ENCODE results near the gene AMOTL2. TPM values are rescaled to one million over a fixed set of nuclear protein-coding genes. Genes with fewer than 3 reads are reported as not detected.
A peak's percentile ranks its signal among the peaks of the same experiment; 100 is the strongest.

Gene AMOTL2
- total RNA-seq, 3 donors from 2014 or later: 78.3 to 281 (median 83.2) TPM

DNA sequence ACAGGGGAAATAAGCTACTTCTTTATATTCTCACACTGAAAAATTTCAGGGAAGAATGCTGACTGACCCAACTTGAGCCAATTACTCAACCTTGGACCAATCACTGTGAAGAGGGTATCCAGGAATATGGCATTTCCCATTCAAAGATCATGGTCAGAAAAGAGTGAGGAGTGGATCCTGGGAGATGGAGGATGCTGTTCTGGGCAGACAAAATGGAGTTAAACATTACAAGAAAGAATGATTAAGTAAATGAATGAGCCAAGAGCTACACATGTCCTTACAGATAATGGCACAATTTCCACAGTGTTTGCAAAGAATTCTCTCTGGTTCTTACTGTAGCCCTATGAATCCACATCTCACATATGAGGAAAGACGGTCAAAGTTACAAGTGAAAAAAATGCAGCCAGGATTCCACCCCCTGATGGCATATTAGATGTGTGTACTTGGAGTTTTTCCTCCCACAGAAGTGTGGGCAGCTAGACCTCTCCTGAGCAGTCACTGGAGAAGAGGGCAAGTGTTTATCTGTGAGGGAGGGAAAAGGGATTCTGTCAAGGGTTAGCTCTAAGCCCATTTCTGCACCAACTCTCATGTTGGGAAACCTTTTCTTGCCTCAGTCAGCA lies 33.8 kb downstream of the AMOTL2 start:
- H3K36me3 ChIP-seq: no peaks in the 10 kb centered on the region
- no peaks in the 10 kb centered on the region for H3K9me3 ChIP-seq
- H3K4me3 ChIP-seq: no peak overlapping the region
- no peaks in the 10 kb centered on the region for H3K27me3 ChIP-seq
- TF ChIP-seq, protein P1, sequence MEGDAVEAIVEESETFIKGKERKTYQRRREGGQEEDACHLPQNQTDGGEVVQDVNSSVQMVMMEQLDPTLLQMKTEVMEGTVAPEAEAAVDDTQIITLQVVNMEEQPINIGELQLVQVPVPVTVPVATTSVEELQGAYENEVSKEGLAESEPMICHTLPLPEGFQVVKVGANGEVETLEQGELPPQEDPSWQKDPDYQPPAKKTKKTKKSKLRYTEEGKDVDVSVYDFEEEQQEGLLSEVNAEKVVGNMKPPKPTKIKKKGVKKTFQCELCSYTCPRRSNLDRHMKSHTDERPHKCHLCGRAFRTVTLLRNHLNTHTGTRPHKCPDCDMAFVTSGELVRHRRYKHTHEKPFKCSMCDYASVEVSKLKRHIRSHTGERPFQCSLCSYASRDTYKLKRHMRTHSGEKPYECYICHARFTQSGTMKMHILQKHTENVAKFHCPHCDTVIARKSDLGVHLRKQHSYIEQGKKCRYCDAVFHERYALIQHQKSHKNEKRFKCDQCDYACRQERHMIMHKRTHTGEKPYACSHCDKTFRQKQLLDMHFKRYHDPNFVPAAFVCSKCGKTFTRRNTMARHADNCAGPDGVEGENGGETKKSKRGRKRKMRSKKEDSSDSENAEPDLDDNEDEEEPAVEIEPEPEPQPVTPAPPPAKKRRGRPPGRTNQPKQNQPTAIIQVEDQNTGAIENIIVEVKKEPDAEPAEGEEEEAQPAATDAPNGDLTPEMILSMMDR (IDR thresholded peaks at IDR 0.05): no peak
- TF ChIP-seq POLR2AphosphoS5 (IDR thresholded peaks at IDR 0.05): no peak
- no peak for TF ChIP-seq POLR2A (IDR thresholded peaks at IDR 0.05)
- no peak for DNase-seq (ENCODE audit: low spot score in 2 of 2)
- no peaks in the 10 kb centered on the region for H3K4me1 ChIP-seq
- intact Hi-C loops (cut with DNase I; ENCODE audit: low total_unique reads): no loop called here
- H3K27ac ChIP-seq: peak overlapping the region in 1 of 2 donors; percentile 21

DNA sequence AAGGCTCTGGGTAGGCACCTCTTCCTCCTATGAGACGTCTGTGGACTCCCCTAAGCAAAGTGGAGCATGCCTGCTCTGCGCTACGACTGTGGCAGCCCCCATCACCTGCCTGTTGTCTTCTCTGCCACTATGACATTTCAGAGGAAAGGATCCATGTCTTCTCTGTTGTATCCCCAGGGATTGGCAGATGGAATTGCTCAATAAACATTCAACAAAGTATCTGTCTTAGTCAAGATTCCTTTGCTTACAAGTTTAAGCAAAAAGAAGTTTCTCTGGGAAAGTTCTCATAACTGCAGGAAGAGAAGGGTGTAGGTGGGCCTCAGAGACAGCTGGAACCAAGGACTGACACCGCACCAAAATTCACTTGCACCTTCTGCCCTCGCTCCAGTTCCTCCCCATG lies 34.3 kb downstream of the AMOTL2 start:
- intact Hi-C loops (cut with DNase I; ENCODE audit: low total_unique reads): no loop called here
- H3K27ac ChIP-seq: no peak overlapping the region
- DNase-seq (ENCODE audit: low spot score in 2 of 2): no peak
- no peaks in the 10 kb centered on the region for H3K36me3 ChIP-seq
- no peaks in the 10 kb centered on the region for H3K27me3 ChIP-seq
- TF ChIP-seq, protein P1 (IDR thresholded peaks at IDR 0.05): no peak
- no peak for TF ChIP-seq POLR2A (IDR thresholded peaks at IDR 0.05)
- TF ChIP-seq POLR2AphosphoS5 (IDR thresholded peaks at IDR 0.05): no peak
- no peaks in the 10 kb centered on the region for H3K9me3 ChIP-seq
- peaks cover 0 to 5% of the 10 kb centered on the region in 2 donors for H3K4me1 ChIP-seq
- no peak overlapping the region for H3K4me3 ChIP-seq

DNA sequence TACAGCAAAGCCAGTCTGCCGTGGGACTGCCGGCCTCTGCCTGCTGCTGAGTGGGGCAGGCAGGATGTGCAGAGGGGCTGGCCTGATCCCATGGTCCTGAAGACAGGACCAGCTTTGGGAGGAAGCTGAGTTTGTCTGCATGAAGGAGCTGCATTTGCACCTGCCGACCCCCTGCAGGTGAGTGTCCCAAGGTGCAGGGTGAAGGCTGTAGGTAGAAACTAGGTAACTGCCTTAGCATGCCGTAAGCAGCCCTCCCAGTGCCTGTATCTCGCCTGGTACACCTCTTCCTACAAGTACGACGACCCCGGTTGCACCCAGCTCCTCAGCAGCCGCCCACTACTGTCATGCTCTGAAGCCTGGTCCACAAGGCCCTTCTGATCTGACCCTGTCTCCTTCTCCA lies 34.9 kb downstream of the AMOTL2 start:
- peak in 1 of 2 donors; percentile 30 for DNase-seq (ENCODE audit: low spot score in 2 of 2)
- TF ChIP-seq POLR2A (IDR thresholded peaks at IDR 0.05): no peak
- no peaks in the 10 kb centered on the region for H3K9me3 ChIP-seq
- intact Hi-C loops (cut with DNase I; ENCODE audit: low total_unique reads): no loop called here
- H3K4me3 ChIP-seq: no peak overlapping the region
- no peaks in the 10 kb centered on the region for H3K36me3 ChIP-seq
- peaks cover 0 to 10% of the 10 kb centered on the region in 2 donors for H3K4me1 ChIP-seq
- H3K27ac ChIP-seq: no peak overlapping the region
- no peaks in the 10 kb centered on the region for H3K27me3 ChIP-seq

DNA sequence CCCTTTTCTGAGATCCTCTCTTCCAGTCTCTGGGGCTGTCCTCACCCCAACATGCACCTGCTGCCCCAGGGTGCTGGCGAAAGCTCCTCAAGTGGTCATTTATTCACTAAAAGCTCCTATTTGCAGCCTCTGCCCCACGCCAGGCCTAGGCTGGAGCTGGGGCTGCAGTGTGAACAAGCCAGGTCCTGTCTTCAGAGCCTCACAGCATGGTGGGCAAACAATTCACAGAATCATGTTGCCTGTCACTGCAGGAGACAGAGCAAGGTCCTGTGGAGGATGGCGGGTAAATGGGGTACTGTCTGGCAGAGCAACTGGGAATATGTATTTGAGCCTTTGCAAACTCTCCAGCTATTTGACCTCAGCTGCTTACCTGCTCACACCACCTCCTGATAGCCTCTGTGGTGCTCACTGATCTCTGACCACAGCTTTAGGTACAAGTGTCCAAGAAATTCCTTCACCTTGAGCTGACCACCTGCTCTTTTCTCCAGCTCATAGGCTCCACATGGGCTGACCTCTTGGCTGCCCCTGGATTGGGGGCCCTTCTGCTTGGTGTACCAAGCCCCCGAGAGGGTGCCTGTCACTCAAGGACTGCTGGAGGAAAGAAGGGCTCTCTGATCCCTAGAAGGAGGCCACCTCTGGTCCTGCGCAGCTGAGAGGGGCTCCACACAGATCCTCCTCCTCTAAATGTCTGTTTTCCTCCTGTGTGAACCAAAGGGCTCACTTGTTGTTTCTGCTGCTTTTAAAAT lies 35.6 kb downstream of the AMOTL2 start:
- peak in 1 of 2 donors; percentile 2 for DNase-seq (ENCODE audit: low spot score in 2 of 2)
- Histone ChIP-seq H3K27me3 (no peaks in the 10 kb centered on the region), H3K4me3 (no peak overlapping the region), H3K9me3 (no peaks in the 10 kb centered on the region), H3K4me1 (peaks cover 0 to 16% of the 10 kb centered on the region in 2 donors), H3K36me3 (no peaks in the 10 kb centered on the region), H3K27ac (no peak overlapping the region)
- TF ChIP-seq POLR2AphosphoS5 (IDR thresholded peaks at IDR 0.05): no peak
- TF ChIP-seq POLR2A (IDR thresholded peaks at IDR 0.05): no peak
- TF ChIP-seq, protein P1 (IDR thresholded peaks at IDR 0.05): no peak
- intact Hi-C loops (cut with DNase I; ENCODE audit: low total_unique reads): no loop called here

DNA sequence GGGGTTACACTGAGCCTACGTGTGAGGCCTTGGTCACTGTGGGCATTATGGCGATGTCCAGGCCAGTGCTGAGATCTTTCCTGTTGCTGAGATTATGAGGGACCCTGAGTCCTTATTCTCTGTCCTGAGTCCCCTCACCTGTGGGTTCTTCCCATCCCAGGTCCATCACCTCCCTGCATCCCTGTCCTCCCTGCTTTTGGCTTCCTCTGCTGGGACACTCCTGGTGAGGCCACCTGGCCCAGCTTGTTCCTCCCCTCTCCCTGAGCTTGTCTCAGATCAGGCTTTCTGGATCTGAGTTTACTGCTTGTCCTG lies 36.1 kb downstream of the AMOTL2 start:
- H3K9me3 ChIP-seq: no peaks in the 10 kb centered on the region
- no peak overlapping the region for H3K27ac ChIP-seq
- no peak overlapping the region for H3K4me3 ChIP-seq
- H3K27me3 ChIP-seq: no peaks in the 10 kb centered on the region
- TF ChIP-seq POLR2A (IDR thresholded peaks at IDR 0.05) (no peak), POLR2AphosphoS5 (IDR thresholded peaks at IDR 0.05) (no peak)
- H3K36me3 ChIP-seq: no peaks in the 10 kb centered on the region
- intact Hi-C loops (cut with DNase I; ENCODE audit: low total_unique reads): no loop called here
- peak in 1 of 2 donors; percentile 27 for DNase-seq (ENCODE audit: low spot score in 2 of 2)
- peaks cover 0 to 20% of the 10 kb centered on the region in 2 donors for H3K4me1 ChIP-seq

DNA sequence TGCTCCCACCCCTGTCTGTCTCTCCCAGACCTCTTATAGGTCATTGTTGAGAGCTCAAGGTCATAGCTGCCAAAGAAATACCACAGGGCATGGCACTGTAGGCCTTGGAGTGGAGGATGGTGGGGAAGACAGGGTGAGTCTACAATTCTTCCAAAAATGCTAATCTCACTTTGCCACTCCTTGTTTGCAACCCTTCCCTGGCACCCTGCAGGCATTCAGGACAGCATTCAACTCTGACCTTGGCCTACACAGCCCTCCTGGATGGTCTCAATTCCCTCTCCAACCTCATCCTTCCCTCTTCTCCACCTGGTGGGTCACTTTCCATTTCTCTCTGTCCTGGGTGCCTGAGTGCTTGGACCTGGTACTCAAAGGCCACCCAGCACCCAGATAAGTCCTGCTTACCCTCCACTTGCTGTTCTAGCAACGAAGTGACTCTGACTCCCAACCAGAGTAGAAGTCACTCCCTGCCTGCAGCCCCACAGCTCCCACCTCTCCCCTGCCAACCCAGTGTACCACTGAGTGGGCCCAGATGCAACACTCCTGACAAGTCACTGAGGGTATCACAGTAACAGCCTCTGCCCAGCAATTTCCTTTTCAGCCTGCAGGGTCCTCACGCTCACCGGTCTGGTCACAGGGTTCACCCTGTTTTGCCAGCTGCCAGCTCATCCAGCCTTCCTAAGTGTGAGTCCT lies 36.6 kb downstream of the AMOTL2 start:
- Histone ChIP-seq H3K36me3 (no peaks in the 10 kb centered on the region), H3K9me3 (no peaks in the 10 kb centered on the region), H3K4me3 (no peak overlapping the region), H3K27ac (no peak overlapping the region), H3K27me3 (no peaks in the 10 kb centered on the region), H3K4me1 (peaks cover 0 to 20% of the 10 kb centered on the region in 2 donors)
- TF ChIP-seq, protein P1 (IDR thresholded peaks at IDR 0.05): no peak
- no peak for TF ChIP-seq POLR2AphosphoS5 (IDR thresholded peaks at IDR 0.05)
- TF ChIP-seq POLR2A (IDR thresholded peaks at IDR 0.05): no peak
- intact Hi-C loops (cut with DNase I; ENCODE audit: low total_unique reads): no loop called here
- DNase-seq (ENCODE audit: low spot score in 2 of 2): peak in 1 of 2 donors; percentile 3
